Common myeloid progenitor, CD34-positive (primary cell): ENCODE data around the gene CDCA5.

Experiments
- CTCF ChIA-PET: fragments of 350-600 bp; sonication (Branson Sonifier 250); formaldehyde crosslinking; loops from one replicate; lab custom pipeline; 2021; ENCODE audit warnings: antibody characterized with exemption; lab: Charles Lee
- POLR2A ChIA-PET: fragments of 350-600 bp; sonication (Branson Sonifier 250); formaldehyde crosslinking; loops from one replicate; lab custom pipeline; 2021; ENCODE audit warnings: antibody characterized with exemption; lab: Charles Lee
- DNase-seq, 3 donors: peaks; one replicate each; pipeline versions ENCODE4 v3.0.0 to v3.0.0-alpha.2; 2013
- H3K27ac ChIP-seq, 2 experiments: 1 replicate in 1 of 2; 2 replicates in 1 of 2; pipeline ENCODE4 v1.7.0; 2013; ENCODE audit warnings: inconsistent platforms in 2 of 2, low read length in 2 of 2, mild to moderate bottlenecking in 2 of 2, low read depth in 1 of 2, moderate library complexity in 1 of 2; ENCODE audit not compliant: severe bottlenecking in 2 of 2, insufficient read depth in 1 of 2, poor library complexity in 1 of 2
- H3K27me3 ChIP-seq, 5 experiments: replicated peaks in 2 of 5; 1 replicate in 3 of 5; 2 replicates in 2 of 5; pipeline versions ENCODE4 v1.6.1 to v1.7.0; 2013; ENCODE audit warnings: low read length in 4 of 5, mild to moderate bottlenecking in 2 of 5, moderate library complexity in 2 of 5, inconsistent platforms in 1 of 5; ENCODE audit not compliant: insufficient read depth in 5 of 5, control insufficient read depth in 4 of 5
- H3K36me3 ChIP-seq, 4 experiments: 1 replicate in 2 of 4; 2 replicates in 2 of 4; pipeline versions ENCODE4 v1.6.1 to v1.7.0; 2013; ENCODE audit warnings: low read length in 3 of 4, control low read depth in 1 of 4, mild to moderate bottlenecking in 1 of 4; ENCODE audit not compliant: control insufficient read depth in 4 of 4, insufficient read depth in 4 of 4
- H3K4me1 ChIP-seq, 4 experiments: 1 replicate in 3 of 4; 2 replicates in 1 of 4; pipeline versions ENCODE4 v1.6.1 to v1.7.1; 2013; ENCODE audit warnings: low read length in 3 of 4, mild to moderate bottlenecking in 3 of 4, control low read depth in 1 of 4, inconsistent platforms in 1 of 4, moderate library complexity in 1 of 4; ENCODE audit not compliant: control insufficient read depth in 4 of 4, insufficient read depth in 4 of 4; ENCODE audit errors: control extremely low read depth in 1 of 4
- H3K4me3 ChIP-seq, 7 experiments: 1 replicate in 4 of 7; 2 replicates in 3 of 7; pipeline versions ENCODE4 v1.5.1 to v1.7.0; 2013; ENCODE audit warnings: mild to moderate bottlenecking in 7 of 7, low read length in 6 of 7, moderate library complexity in 6 of 7, inconsistent platforms in 2 of 7, low read depth in 2 of 7, control low read depth in 1 of 7; ENCODE audit not compliant: insufficient read depth in 4 of 7, control insufficient read depth in 1 of 7; ENCODE audit errors: extremely low read depth in 1 of 7
- H3K9me3 ChIP-seq, 5 experiments: 1 replicate in 4 of 5; 2 replicates in 1 of 5; pipeline versions ENCODE4 v1.6.1 to v1.7.1; 2013; ENCODE audit warnings: low read length in 4 of 5, mild to moderate bottlenecking in 2 of 5, inconsistent platforms in 1 of 5, low read depth in 1 of 5, moderate library complexity in 1 of 5; ENCODE audit not compliant: control insufficient read depth in 4 of 5, insufficient read depth in 2 of 5; ENCODE audit errors: control extremely low read depth in 1 of 5
- WGBS: methylation state at CpG from one replicate; pipeline ENCODE4 v1.1.5; 2013; ENCODE audit not compliant: insufficient coverage; 5-methylcytosine and 5-hydroxymethylcytosine counted together

The CDCA5 gene

GRCh38 chr11:65043881-65044501 lies 39.8 kb downstream of the CDCA5 start:
- Histone ChIP-seq H3K27me3 (no peaks in the 10 kb centered on the region), H3K4me1 (peaks cover 4 to 54% (median 47%) of the 10 kb centered on the region in 4 experiments), H3K9me3 (no peaks in the 10 kb centered on the region), H3K27ac (no peak overlapping the region), H3K4me3 (no peak overlapping the region), H3K36me3 (peaks cover 5 to 28% (median 18%) of the 10 kb centered on the region in 4 experiments)
- DNase-seq = no peak
- 95% methylated on average over 20 of the region's 23 CpGs for WGBS
- ChIA-PET POLR2A (no interaction called here), CTCF (interaction anchor here (1.5 kb wide), 1 partner anchor 25 kb away, joined by 3 read pairs; no protein-coding TSS in a partner anchor)

GRCh38 chr11:65042891-65043290 lies 40.9 kb downstream of the CDCA5 start:
- H3K4me3 ChIP-seq = peak overlapping the region in 1 of 7 experiments; percentile 81
- no peaks in the 10 kb centered on the region for H3K9me3 ChIP-seq
- ChIA-PET POLR2A (no interaction called here), CTCF (interaction anchor here (0.8 to 2.5 kb wide), 4 partner anchors 9 to 34 kb away, joined by 3 to 7 read pairs (median 5); partner anchors contain the start of gene NAALADL1)
- DNase-seq = no peak
- H3K27me3 ChIP-seq = no peaks in the 10 kb centered on the region
- H3K36me3 ChIP-seq = peaks cover 8 to 36% (median 23%) of the 10 kb centered on the region in 4 experiments
- WGBS = 100% methylated on average over 5 of the region's 6 CpGs
- H3K4me1 ChIP-seq = peaks cover 4 to 51% (median 43%) of the 10 kb centered on the region in 4 experiments
- H3K27ac ChIP-seq = no peak overlapping the region

- Histone ChIP-seq H3K27ac (peak within 1 kb of the TSS in 1 of 2 experiments; percentile 75), H3K4me1 (peaks cover 2 to 39% (median 27%) of the 10 kb centered on the region in 4 experiments), H3K9me3 (no peaks in the 10 kb centered on the region), H3K36me3 (peaks cover 8 to 41% (median 30%) of the 10 kb centered on the region in 4 experiments), H3K4me3 (peak within 1 kb of the TSS; percentile 59 to 85 (median 76)), H3K27me3 (no peaks in the 10 kb centered on the region)
- WGBS = under 1% methylated on average over 87 of the region's 91 CpGs
- ChIA-PET CTCF (interaction anchor here (0.7 to 2.9 kb wide), 8 partner anchors 10 to 71 kb away, joined by 3 to 13 read pairs (median 4); partner anchors contain the start of genes ARL2, NAALADL1, SNX15 and TM7SF2), POLR2A (no interaction called here)
- DNase-seq = peak; percentile 93 to 97 (median 96)
Observed at GRCh38 chr11:65040847-65041622, 42.8 kb downstream of the CDCA5 start, which contains the start of gene SAC3D1. Gene SAC3D1, plus strand, starts transcription at chr11:65041210. Its CDS starts 83 bp downstream, at chr11:65041293.

- H3K36me3 ChIP-seq = peaks cover 9 to 41% (median 30%) of the 10 kb centered on the region in 4 experiments
- peak overlapping the region; percentile 59 to 85 (median 76) for H3K4me3 ChIP-seq
- 40% methylated on average over 7 of the region's 7 CpGs for WGBS
- no peaks in the 10 kb centered on the region for H3K9me3 ChIP-seq
- ChIA-PET CTCF (interaction anchor here (0.7 to 2.9 kb wide), 8 partner anchors 11 to 71 kb away, joined by 3 to 13 read pairs (median 4); partner anchors contain the start of genes ARL2, NAALADL1 and TM7SF2), POLR2A (no interaction called here)
- no peaks in the 10 kb centered on the region for H3K27me3 ChIP-seq
- no peak for DNase-seq
- H3K4me1 ChIP-seq = peaks cover 2 to 37% (median 22%) of the 10 kb centered on the region in 4 experiments
- peak overlapping the region in 1 of 2 experiments; percentile 75 for H3K27ac ChIP-seq
Observed at GRCh38 chr11:65040520-65040846, 43.4 kb downstream of the CDCA5 start.

- ChIA-PET POLR2A (no interaction called here), CTCF (interaction anchor here (1.2 to 2.2 kb wide), 3 partner anchors 22 to 43 kb away, joined by 3 to 8 read pairs (median 5); partner anchors contain the start of gene ARL2)
- Histone ChIP-seq H3K4me3 (no peak overlapping the region), H3K27me3 (no peaks in the 10 kb centered on the region), H3K9me3 (no peaks in the 10 kb centered on the region), H3K27ac (no peak overlapping the region), H3K36me3 (peaks cover 9 to 46% (median 29%) of the 10 kb centered on the region in 4 experiments), H3K4me1 (peaks cover 2 to 17% (median 16%) of the 10 kb centered on the region in 4 experiments)
- DNase-seq = no peak
- WGBS = 95% methylated on average over 3 of the region's 6 CpGs
Observed at GRCh38 chr11:65036931-65037330, 46.9 kb downstream of the CDCA5 start.

GRCh38 chr11:65035579-65035978 lies 48.3 kb downstream of the CDCA5 start:
- ChIA-PET POLR2A (no interaction called here), CTCF (interaction anchor here (1.1 to 2.3 kb wide), 4 partner anchors 9 to 39 kb away, joined by 3 to 8 read pairs (median 6); partner anchors contain the start of gene SNX15)
- Histone ChIP-seq H3K9me3 (no peaks in the 10 kb centered on the region), H3K27ac (no peak overlapping the region), H3K27me3 (no peaks in the 10 kb centered on the region), H3K36me3 (peaks cover 9 to 48% (median 29%) of the 10 kb centered on the region in 4 experiments), H3K4me1 (peaks cover 2 to 11% (median 8%) of the 10 kb centered on the region in 4 experiments), H3K4me3 (no peak overlapping the region)
- 94% methylated on average over 9 of the region's 11 CpGs for WGBS
- DNase-seq = no peak
